ENCODE data around the gene CANT1. TPM values are rescaled to one million over a fixed set of nuclear protein-coding genes. Genes with fewer than 3 reads are reported as not detected.
"Not testable (repeated sequence)": the region's sequence is repeated elsewhere in the genome, so short reads cannot be mapped to it uniquely, and the experiment has no call there.

The CANT1 gene
- total RNA-seq, 4 donors from 2014 or later = 9.2 to 40.6 (median 21.5) TPM

GRCh38 chr17:78946131-78946530 is 63.4 kb downstream of the CANT1 start:
- Histone ChIP-seq H3K36me3 (no peaks in the 10 kb centered on the region), H3K9me3 (peaks cover 0 to 8% of the 10 kb centered on the region in 2 donors), H3K4me1 (no peaks in the 10 kb centered on the region), H3K27me3 (no peaks in the 10 kb centered on the region), H3K4me3 (no peak overlapping the region), H3K27ac (no peak overlapping the region)
- intact Hi-C loops (cut with DNase I; ENCODE audit: low total_unique reads) = no loop called here
- TF ChIP-seq CTCF (IDR thresholded peaks at IDR 0.05) (no peak), POLR2A (IDR thresholded peaks at IDR 0.05) (no peak)
- no peak for DNase-seq

GRCh38 chr17:78945455-78945854 is 64.1 kb downstream of the CANT1 start:
- intact Hi-C loops (cut with DNase I; ENCODE audit: low total_unique reads); DNase-seq; H3K27ac ChIP-seq; H3K36me3 ChIP-seq; H3K27me3 ChIP-seq; H3K4me1 ChIP-seq; H3K9me3 ChIP-seq; H3K4me3 ChIP-seq: not testable (repeated sequence)

DNA sequence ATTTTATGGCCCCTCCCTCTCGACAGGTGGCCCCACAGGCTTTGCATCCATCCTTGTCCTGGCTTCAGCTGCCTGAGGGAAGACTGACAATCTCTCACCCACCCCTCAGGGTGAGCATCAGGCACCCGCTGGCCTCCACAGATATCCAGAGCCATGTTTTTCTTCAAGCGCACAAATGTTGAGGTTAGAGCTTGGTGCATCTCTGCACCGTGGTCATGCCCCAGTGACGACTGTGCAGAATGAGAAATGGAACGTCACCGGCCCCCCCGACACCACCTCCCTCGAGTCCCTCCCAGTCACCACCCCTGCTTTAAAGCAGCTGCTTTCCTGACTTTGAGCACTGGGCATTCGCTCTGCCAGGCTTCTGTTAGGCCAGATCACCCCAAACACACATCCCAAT is 64.6 kb downstream of the CANT1 start:
- intact Hi-C loops (cut with DNase I; ENCODE audit: low total_unique reads) = no loop called here
- TF ChIP-seq CTCF (IDR thresholded peaks at IDR 0.05) = no peak
- no peak for TF ChIP-seq POLR2A (IDR thresholded peaks at IDR 0.05)
- DNase-seq = no peak
- H3K9me3 ChIP-seq = no peaks in the 10 kb centered on the region
- H3K4me1 ChIP-seq = no peaks in the 10 kb centered on the region
- H3K36me3 ChIP-seq = no peaks in the 10 kb centered on the region
- H3K27me3 ChIP-seq = no peaks in the 10 kb centered on the region
- no peak overlapping the region for H3K4me3 ChIP-seq
- no peak overlapping the region for H3K27ac ChIP-seq

DNA sequence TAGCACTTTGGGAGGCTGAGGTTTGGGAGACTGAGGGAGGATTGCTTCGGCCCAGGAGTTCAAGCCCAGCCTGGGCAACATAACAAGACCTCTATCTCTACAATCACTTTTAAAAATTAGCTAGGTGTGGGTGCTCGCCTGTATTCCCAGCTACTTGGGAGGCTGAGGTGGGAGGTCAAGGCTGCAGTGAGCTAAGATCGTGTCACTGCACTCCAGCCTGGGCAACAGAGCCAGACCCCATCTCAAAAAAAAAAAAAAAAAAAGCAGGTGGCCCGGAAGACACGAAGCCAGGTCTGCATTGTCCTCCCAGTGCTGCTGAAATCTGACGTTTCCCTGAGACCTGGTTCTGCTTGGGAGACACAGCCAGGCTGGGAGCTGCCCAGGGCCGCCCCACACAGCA is 65.5 kb downstream of the CANT1 start:
- no peak overlapping the region for H3K4me3 ChIP-seq
- H3K9me3 ChIP-seq = no peaks in the 10 kb centered on the region
- H3K27me3 ChIP-seq = no peaks in the 10 kb centered on the region
- H3K27ac ChIP-seq = no peak overlapping the region
- no peaks in the 10 kb centered on the region for H3K36me3 ChIP-seq
- no peaks in the 10 kb centered on the region for H3K4me1 ChIP-seq
- intact Hi-C loops (cut with DNase I; ENCODE audit: low total_unique reads) = no loop called here
- no peak for TF ChIP-seq CTCF (IDR thresholded peaks at IDR 0.05)
- no peak for TF ChIP-seq POLR2A (IDR thresholded peaks at IDR 0.05)
- no peak for DNase-seq

Other genes starting within 250 kb of the CANT1 start
- gene CYTH1, start 227.5 kb downstream of the CANT1 start, total RNA-seq = 10 to 100 TPM in 3 of 4 donors, 1 to 10 TPM in 1; 6.2 to 56.1 (median 44.3) TPM
- 100 to 1,000 TPM in 1 of 4 donors, 10 to 100 TPM in 2, 1 to 10 TPM in 1; 6.5 to 102 (median 31.9) TPM for gene USP36, start 168.9 kb downstream of the CANT1 start, total RNA-seq
- 10 to 100 TPM in 1 of 4 donors, 1 to 10 TPM in 2, not detected in 1; 1.8 to 14.5 (median 3.8) TPM for gene CEP295NL, start 106.6 kb downstream of the CANT1 start, total RNA-seq
- gene TIMP2, start 84.4 kb downstream of the CANT1 start, total RNA-seq = 100 to 1,000 TPM; 119 to 399 (median 127) TPM
- 100 to 1,000 TPM in 3 of 4 donors, 10 to 100 TPM in 1; 88.2 to 396 (median 244) TPM for gene LGALS3BP, start 29.8 kb downstream of the CANT1 start, total RNA-seq
- gene C1QTNF1, start 14.4 kb upstream of the CANT1 start, total RNA-seq = 10 to 100 TPM in 3 of 4 donors, 1 to 10 TPM in 1; 2.9 to 80.8 (median 39.6) TPM
- 10 to 100 TPM in 3 of 4 donors, 1 to 10 TPM in 1; 3.8 to 63.2 (median 24.6) TPM for gene ENGASE, start 65.1 kb upstream of the CANT1 start, total RNA-seq